Neural cell (in vitro differentiated cells): ENCODE results near the gene PSEN2. TPM values are rescaled to one million over a fixed set of nuclear protein-coding genes. Genes with fewer than 3 reads are reported as not detected.
A peak's percentile ranks its signal among the peaks of the same experiment; 100 is the strongest.

ENCODE experiments used
- H2AFZ ChIP-seq: fragments of 200-600, 300-800 bp; sonication (generic), shearing (Covaris generic); 2 replicates; pipeline ENCODE4 v1.6.0; 2014; ENCODE audit warnings: low read depth, mild to moderate bottlenecking, antibody characterized with exemption, low read length, moderate library complexity
- H3F3A ChIP-seq: fragments of 200-600 bp; shearing (Covaris generic); 2 replicates; pipeline ENCODE4 v1.6.1; 2016; ENCODE audit warnings: mild to moderate bottlenecking, moderate library complexity, mixed read lengths, antibody characterized with exemption, low read length; ENCODE audit not compliant: insufficient read depth, poor library complexity, severe bottlenecking
- H3K27ac ChIP-seq: fragments of 200-600, 300-800 bp; sonication (generic), shearing (Covaris generic); 2 replicates; pipeline ENCODE4 v1.5.1; 2014; ENCODE audit warnings: mild to moderate bottlenecking, low read length, moderate library complexity
- H3K27me3 ChIP-seq: fragments of 300-800, 200-600 bp; sonication (generic), shearing (Covaris generic); 2 replicates; pipeline ENCODE4 v1.6.0; 2014; ENCODE audit warnings: mild to moderate bottlenecking, low read depth, low read length, moderate library complexity; ENCODE audit not compliant: insufficient read depth
- H3K36me3 ChIP-seq: fragments of 300-800, 200-600 bp; sonication (generic), shearing (Covaris generic); 2 replicates; pipeline ENCODE4 v1.5.1; 2014; ENCODE audit warnings: mild to moderate bottlenecking, antibody characterized with exemption, low read length, moderate library complexity; ENCODE audit not compliant: insufficient read depth
- H3K4me2 ChIP-seq: fragments of 300-800, 200-600 bp; sonication (generic), shearing (Covaris generic); 2 replicates; pipeline ENCODE4 v1.6.0; 2014; ENCODE audit warnings: mild to moderate bottlenecking, low read length
- H3K4me3 ChIP-seq: fragments of 300-800, 200-600 bp; sonication (generic), shearing (Covaris generic); 2 replicates; pipeline ENCODE4 v1.5.1; 2014; ENCODE audit warnings: mild to moderate bottlenecking, low read length, moderate library complexity
- H3K79me2 ChIP-seq: fragments of 200-600 bp; shearing (Covaris generic); replicated peaks from 2 replicates; pipeline ENCODE4 v1.6.0; 2014; ENCODE audit warnings: mild to moderate bottlenecking, low read length, moderate library complexity; ENCODE audit not compliant: insufficient read depth
- H3K9ac ChIP-seq: fragments of 300-800, 200-600 bp; sonication (generic), shearing (Covaris generic); 2 replicates; pipeline ENCODE4 v1.6.1; 2016; ENCODE audit warnings: mild to moderate bottlenecking, low read length, mixed read lengths
- H3K9me2 ChIP-seq: fragments of 200-600 bp; shearing (Covaris generic); 2 replicates; pipeline ENCODE4 v1.6.1; 2016; ENCODE audit warnings: mild to moderate bottlenecking, low read length, mixed read lengths; ENCODE audit not compliant: insufficient read depth
- H3K9me3 ChIP-seq: fragments of 200-600, 300-800 bp; sonication (generic), shearing (Covaris generic); 2 replicates; pipeline ENCODE4 v1.6.1; 2016; ENCODE audit warnings: mild to moderate bottlenecking, mixed run types, low read length, moderate library complexity, mixed read lengths
- H4K20me1 ChIP-seq: fragments of 200-600 bp; shearing (Covaris generic); 2 replicates; pipeline ENCODE4 v1.6.1; 2016; ENCODE audit warnings: mild to moderate bottlenecking, mixed run types; ENCODE audit not compliant: insufficient read depth
- CTCF ChIP-seq: fragments of 450-650 bp; IDR thresholded peaks from 2 replicates; pipeline ENCODE4 v1.5.1; 2014; ENCODE audit warnings: antibody characterized with exemption, mild to moderate bottlenecking, moderate library complexity; ENCODE audit not compliant: poor library complexity, severe bottlenecking
- EP300 ChIP-seq: fragments of 450-650 bp; conservative IDR thresholded peaks from 2 replicates; pipeline ENCODE4 v1.6.1; 2014; ENCODE audit warnings: antibody characterized with exemption, mild to moderate bottlenecking, moderate library complexity; ENCODE audit not compliant: poor library complexity, severe bottlenecking
- EZH2 ChIP-seq: fragments of 200-600, 300-800 bp; shearing (Covaris generic), sonication (generic); IDR thresholded peaks from 2 replicates; pipeline ENCODE4 v1.6.1; 2014; ENCODE audit warnings: antibody characterized with exemption, low read length, borderline replicate concordance, mild to moderate bottlenecking; ENCODE audit not compliant: insufficient read depth, poor library complexity, severe bottlenecking
- MXI1 ChIP-seq: fragments of 450-650 bp; conservative IDR thresholded peaks from 2 replicates; pipeline ENCODE4 v1.6.1; 2014; ENCODE audit warnings: antibody characterized with exemption, mild to moderate bottlenecking; ENCODE audit not compliant: poor library complexity, severe bottlenecking
- POLR2AphosphoS5 ChIP-seq: IDR thresholded peaks from 2 replicates; pipeline ENCODE4 v1.6.1; 2012
- RAD21 ChIP-seq: fragments of 450-650 bp; conservative IDR thresholded peaks from 2 replicates; pipeline ENCODE4 v1.6.1; 2014; ENCODE audit warnings: antibody characterized with exemption, mild to moderate bottlenecking, moderate library complexity
- REST ChIP-seq: IDR thresholded peaks from 2 replicates; pipeline ENCODE4 v1.6.1; 2012; ENCODE audit warnings: borderline replicate concordance
- SMC3 ChIP-seq: fragments of 450-650 bp; conservative IDR thresholded peaks from 2 replicates; pipeline ENCODE4 v1.6.1; 2014; ENCODE audit warnings: antibody characterized with exemption, mild to moderate bottlenecking, moderate library complexity; ENCODE audit not compliant: poor library complexity
- TAF1 ChIP-seq: IDR thresholded peaks from 2 replicates; pipeline ENCODE4 v1.6.1; 2012; ENCODE audit warnings: low read depth
- polyA plus RNA-seq: library from polyadenylated mRNA; depleted of rRNA; stranded (reverse); fragments of >200 nt; gene quantifications from 2 replicates; pipeline ENCODE4 v1.2.3, GENCODE V29; 2014

The PSEN2 gene
- polyA plus RNA-seq, 1 donor from 2014 or later: 12.9 TPM

GRCh38 chr1:226827458-226827857 is 43.0 kb upstream of the PSEN2 start (continued):
- no peak for TF ChIP-seq CTCF
- TF ChIP-seq EZH2: no peak
- TF ChIP-seq EP300: no peak

GRCh38 chr1:226827968-226828513 is 42.4 kb upstream of the PSEN2 start:
- Histone ChIP-seq H2AFZ (no peak overlapping the region), H3K27ac (no peak overlapping the region), H3K4me3 (no peak overlapping the region), H3K4me2 (no peak overlapping the region), H3F3A (no peaks in the 10 kb centered on the region), H3K9ac (no peak overlapping the region), H3K9me3 (no peaks in the 10 kb centered on the region), H3K36me3 (no peaks in the 10 kb centered on the region), H3K79me2 (no peaks in the 10 kb centered on the region), H3K9me2 (no peaks in the 10 kb centered on the region), H4K20me1 (no peaks in the 10 kb centered on the region), H3K27me3 (no peaks in the 10 kb centered on the region)
- TF ChIP-seq EZH2 (no peak), CTCF (peak; percentile 72), SMC3 (peak; percentile 72), EP300 (no peak), POLR2AphosphoS5 (no peak), MXI1 (no peak), RAD21 (peak; percentile 74), TAF1 (no peak), REST (no peak)
